HEK293T (cell line): Measurements from ENCODE around the gene ACAT2.

Experiments
- ARNT ChIP-seq: fragments of 450-650 bp; IDR thresholded peaks from 2 replicates; pipeline ENCODE4 v1.6.1; 2017; ENCODE audit warnings: mild to moderate bottlenecking
- BHLHE40 ChIP-seq: fragments of 450-650 bp; IDR thresholded peaks from 2 replicates; pipeline ENCODE4 v1.6.1; 2016; ENCODE audit warnings: mild to moderate bottlenecking, moderate library complexity, borderline replicate concordance
- ELF4 ChIP-seq: fragments of 450-650 bp; IDR thresholded peaks from 2 replicates; pipeline ENCODE4 v1.6.1; 2017; ENCODE audit warnings: antibody characterized with exemption
- FOXA1 ChIP-seq: fragments of 450-650 bp; IDR thresholded peaks from 2 replicates; pipeline ENCODE4 v1.6.1; 2016; ENCODE audit warnings: mild to moderate bottlenecking
- L3MBTL2 ChIP-seq: fragments of 450-650 bp; conservative IDR thresholded peaks from 2 replicates; pipeline ENCODE4 v1.6.1; 2016; ENCODE audit warnings: mild to moderate bottlenecking
- SP1 ChIP-seq: fragments of 450-650 bp; IDR thresholded peaks from 2 replicates; pipeline ENCODE4 v1.6.1; 2017
- TF ChIP-seq, protein P1 (sequence below): fragments of 450-650 bp; IDR thresholded peaks from 2 replicates; pipeline ENCODE4 v1.6.1; 2016

DNA sequence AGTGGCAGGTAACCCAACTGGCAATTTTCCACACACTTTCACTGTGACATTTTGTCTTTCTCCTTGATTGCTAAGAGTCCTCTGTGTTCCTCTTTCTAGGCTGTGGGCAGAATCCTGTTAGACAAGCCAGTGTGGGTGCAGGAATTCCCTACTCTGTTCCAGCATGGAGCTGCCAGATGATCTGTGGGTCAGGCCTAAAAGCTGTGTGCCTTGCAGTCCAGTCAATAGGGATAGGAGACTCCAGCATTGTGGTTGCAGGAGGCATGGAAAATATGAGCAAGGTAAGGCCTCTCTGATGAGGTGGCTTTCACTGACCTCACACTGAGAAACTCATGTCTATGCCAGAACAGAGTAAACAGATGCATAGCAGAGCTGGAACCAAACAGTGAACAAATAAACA, 5.1 kb downstream of the ACAT2 start:
- no peak for TF ChIP-seq ELF4
- no peak for TF ChIP-seq SP1
- TF ChIP-seq FOXA1: no peak
- TF ChIP-seq, protein P1, sequence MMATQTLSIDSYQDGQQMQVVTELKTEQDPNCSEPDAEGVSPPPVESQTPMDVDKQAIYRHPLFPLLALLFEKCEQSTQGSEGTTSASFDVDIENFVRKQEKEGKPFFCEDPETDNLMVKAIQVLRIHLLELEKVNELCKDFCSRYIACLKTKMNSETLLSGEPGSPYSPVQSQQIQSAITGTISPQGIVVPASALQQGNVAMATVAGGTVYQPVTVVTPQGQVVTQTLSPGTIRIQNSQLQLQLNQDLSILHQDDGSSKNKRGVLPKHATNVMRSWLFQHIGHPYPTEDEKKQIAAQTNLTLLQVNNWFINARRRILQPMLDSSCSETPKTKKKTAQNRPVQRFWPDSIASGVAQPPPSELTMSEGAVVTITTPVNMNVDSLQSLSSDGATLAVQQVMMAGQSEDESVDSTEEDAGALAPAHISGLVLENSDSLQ: no peak
- TF ChIP-seq L3MBTL2: no peak
- TF ChIP-seq ARNT: no peak
- TF ChIP-seq BHLHE40: no peak
